Urothelium cell line (cell line): ENCODE measurements around the gene ENPP3.
"Not testable (repeated sequence)": the region's sequence is repeated elsewhere in the genome, so short reads cannot be mapped to it uniquely, and the experiment has no call there.

Source experiments
- DNase-seq: peaks from one replicate; pipeline ENCODE4 v3.0.0; 2011; ENCODE audit warnings: low spot score, mixed read lengths
- FAIRE-seq: peaks from 2 replicates; lab custom pipeline; 2011; peaks lifted over from hg19 to GRCh38; lab: Jason Lieb, UNC

Gene ENPP3

GRCh38 chr6:131731224-131731623 is 94.1 kb downstream of the ENPP3 start:
- no peak for FAIRE-seq
- DNase-seq, result no peak

GRCh38 chr6:131733376-131734016 is 96.4 kb downstream of the ENPP3 start:
- DNase-seq (peak; percentile 23), FAIRE-seq (no peak)

- no peak for FAIRE-seq
- DNase-seq, result no peak
These were observed 99.0 kb downstream of the ENPP3 start for GRCh38 chr6:131736003-131736596.

GRCh38 chr6:131736811-131737210 is 99.7 kb downstream of the ENPP3 start:
- DNase-seq, result no peak
- FAIRE-seq, result no peak

- DNase-seq (no peak), FAIRE-seq (no peak)
These were observed 102.0 kb downstream of the ENPP3 start for GRCh38 chr6:131739136-131739535.

GRCh38 chr6:131740161-131740560 is 103.1 kb downstream of the ENPP3 start:
- no peak for DNase-seq
- no peak for FAIRE-seq

GRCh38 chr6:131741688-131742393 is 104.7 kb downstream of the ENPP3 start:
- FAIRE-seq, result no peak
- no peak for DNase-seq

- no peak for FAIRE-seq
These were observed 107.6 kb downstream of the ENPP3 start for GRCh38 chr6:131744432-131745287.

GRCh38 chr6:131745476-131745875 is 108.4 kb downstream of the ENPP3 start:
- DNase-seq, result no peak
- FAIRE-seq, result no peak

More at GRCh38 chr6:131744432-131745287, 107.6 kb downstream of the ENPP3 start:
- DNase-seq, result no peak

- DNase-seq (no peak), FAIRE-seq (no peak)
These were observed 110.8 kb downstream of the ENPP3 start for GRCh38 chr6:131747821-131748353.

- FAIRE-seq, result no peak
- no peak for DNase-seq
These were observed 111.9 kb downstream of the ENPP3 start for GRCh38 chr6:131749023-131749422.

GRCh38 chr6:131751012-131751715 is 114.1 kb downstream of the ENPP3 start:
- not testable (repeated sequence) for DNase-seq, FAIRE-seq

- no peak for FAIRE-seq
These were observed 117.0 kb downstream of the ENPP3 start for GRCh38 chr6:131754088-131754487.

GRCh38 chr6:131754715-131755567 is 117.8 kb downstream of the ENPP3 start:
- FAIRE-seq (no peak), DNase-seq (no peak)

More at GRCh38 chr6:131754088-131754487, 117.0 kb downstream of the ENPP3 start:
- DNase-seq, result no peak

- no peak for FAIRE-seq
- no peak for DNase-seq
These were observed 118.5 kb downstream of the ENPP3 start for GRCh38 chr6:131755597-131755996.

- no peak for FAIRE-seq
- no peak for DNase-seq
These were observed 118.9 kb downstream of the ENPP3 start for GRCh38 chr6:131756039-131756438.

GRCh38 chr6:131758920-131759319 is 121.8 kb downstream of the ENPP3 start:
- DNase-seq (no peak), FAIRE-seq (no peak)

- FAIRE-seq (no peak), DNase-seq (peak; percentile 31)
These were observed 124.1 kb downstream of the ENPP3 start for GRCh38 chr6:131761060-131761761.

GRCh38 chr6:131761762-131762067 is 124.6 kb downstream of the ENPP3 start:
- FAIRE-seq, result no peak

More at GRCh38 chr6:131761762-131762067, 124.6 kb downstream of the ENPP3 start:
- no peak for DNase-seq
